ENCODE measurements around the gene ATP9A.
"Not testable (repeated sequence)": the region's sequence is repeated elsewhere in the genome, so short reads cannot be mapped to it uniquely, and the experiment has no call there.

ATP9A gene

DNA sequence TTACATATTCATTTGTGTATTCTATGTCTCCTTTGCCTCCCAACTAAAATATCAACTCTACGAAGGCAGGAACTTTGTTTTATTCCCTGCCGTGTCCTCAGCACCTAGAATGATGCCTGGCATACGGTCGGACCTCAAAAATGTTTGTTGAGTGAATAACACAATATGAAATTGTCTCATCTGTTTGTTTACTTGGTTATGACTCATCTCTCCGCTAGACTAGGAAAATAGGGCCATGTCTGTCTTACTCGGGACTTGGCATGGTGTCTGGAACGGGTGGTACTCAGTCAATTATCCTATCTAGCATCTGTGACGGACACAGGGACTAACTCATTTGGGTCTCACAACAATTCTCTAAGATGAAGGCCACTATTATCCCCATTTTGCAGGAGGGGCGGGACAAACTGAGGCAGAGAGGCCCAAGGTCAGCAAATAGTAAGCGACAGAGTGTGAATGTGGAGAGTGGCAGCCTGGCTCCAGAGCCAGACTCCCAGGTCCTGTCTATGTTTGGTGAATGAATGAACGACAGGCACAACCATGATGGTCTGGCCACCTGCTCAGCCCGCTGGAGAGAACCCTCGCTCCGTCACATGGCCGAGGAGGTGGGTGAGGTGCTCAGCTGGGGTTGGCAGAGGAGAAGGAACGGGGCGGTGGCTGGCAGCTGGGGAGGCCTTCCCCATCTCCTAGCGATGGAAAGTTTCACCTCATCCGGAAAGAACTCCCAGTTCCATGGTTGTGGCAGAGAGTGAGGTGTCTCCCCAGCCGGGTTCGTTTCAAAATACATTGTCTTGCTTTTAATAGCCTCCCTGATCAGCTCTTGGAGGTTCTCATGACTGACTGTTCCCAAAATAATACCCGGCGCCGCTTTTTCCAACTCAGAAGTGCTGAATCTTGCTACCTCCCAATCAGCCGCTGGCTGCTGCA lies 198.1 kb downstream of the ATP9A start:
- no peak for DNase-seq

DNA sequence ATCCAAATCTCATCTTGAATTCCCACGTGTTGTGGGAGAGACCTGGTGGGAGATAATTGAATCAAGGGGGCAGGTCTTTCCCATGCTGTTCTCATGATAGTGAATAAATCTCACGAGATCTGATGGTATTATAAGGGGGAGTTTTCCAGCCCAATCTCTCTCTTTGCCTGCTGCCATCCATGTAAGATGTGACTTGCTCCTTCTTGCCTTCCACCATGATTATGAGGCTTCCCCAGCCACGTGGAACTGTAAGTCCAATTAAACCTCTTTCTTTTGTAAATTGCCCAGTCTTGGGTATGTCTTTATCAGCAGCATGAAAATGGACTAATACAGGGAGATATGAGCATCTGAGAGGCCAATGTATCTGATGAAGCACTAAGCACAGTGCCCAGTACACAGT lies 199.7 kb downstream of the ATP9A start:
- not testable (repeated sequence) for DNase-seq

DNA sequence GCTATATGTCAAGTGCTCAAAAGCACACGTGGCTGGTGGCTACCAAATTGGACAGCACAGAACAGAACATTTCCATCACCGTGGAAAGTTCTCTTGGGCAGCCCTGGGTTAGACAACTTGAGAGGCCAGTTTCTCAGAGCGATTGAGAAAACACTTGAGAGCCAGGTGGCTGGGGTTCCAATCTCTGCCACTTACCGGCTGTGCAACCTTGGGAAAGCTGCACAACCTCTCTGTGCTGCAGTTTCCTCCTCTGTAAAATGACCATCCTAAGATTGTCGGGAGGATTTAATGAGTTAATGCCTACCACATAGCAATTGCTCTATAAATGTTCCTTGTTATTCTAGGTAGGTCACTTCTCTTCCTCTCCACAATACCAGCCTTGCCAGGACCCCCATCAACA lies 200.6 kb downstream of the ATP9A start:
- DNase-seq, result no peak

DNA sequence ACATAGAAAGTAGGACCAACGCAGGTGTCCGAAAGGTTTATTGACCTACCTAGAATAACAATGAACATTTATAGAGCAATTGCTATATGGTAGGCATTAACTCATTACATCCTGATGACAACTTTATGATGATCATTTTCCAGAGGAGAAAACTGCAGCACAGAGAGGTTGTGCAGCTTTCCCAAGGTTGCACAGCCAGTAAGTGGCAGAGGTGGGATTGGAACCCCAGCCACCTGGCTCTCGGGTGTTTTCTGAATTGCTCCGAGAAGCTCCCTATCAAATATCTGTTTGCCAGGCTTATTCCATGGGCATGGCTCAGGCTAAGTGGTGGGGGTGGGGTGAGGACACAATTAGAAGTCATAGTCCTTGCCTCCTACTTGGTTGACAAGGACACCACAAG lies 201.6 kb downstream of the ATP9A start:
- DNase-seq, result no peak

DNA sequence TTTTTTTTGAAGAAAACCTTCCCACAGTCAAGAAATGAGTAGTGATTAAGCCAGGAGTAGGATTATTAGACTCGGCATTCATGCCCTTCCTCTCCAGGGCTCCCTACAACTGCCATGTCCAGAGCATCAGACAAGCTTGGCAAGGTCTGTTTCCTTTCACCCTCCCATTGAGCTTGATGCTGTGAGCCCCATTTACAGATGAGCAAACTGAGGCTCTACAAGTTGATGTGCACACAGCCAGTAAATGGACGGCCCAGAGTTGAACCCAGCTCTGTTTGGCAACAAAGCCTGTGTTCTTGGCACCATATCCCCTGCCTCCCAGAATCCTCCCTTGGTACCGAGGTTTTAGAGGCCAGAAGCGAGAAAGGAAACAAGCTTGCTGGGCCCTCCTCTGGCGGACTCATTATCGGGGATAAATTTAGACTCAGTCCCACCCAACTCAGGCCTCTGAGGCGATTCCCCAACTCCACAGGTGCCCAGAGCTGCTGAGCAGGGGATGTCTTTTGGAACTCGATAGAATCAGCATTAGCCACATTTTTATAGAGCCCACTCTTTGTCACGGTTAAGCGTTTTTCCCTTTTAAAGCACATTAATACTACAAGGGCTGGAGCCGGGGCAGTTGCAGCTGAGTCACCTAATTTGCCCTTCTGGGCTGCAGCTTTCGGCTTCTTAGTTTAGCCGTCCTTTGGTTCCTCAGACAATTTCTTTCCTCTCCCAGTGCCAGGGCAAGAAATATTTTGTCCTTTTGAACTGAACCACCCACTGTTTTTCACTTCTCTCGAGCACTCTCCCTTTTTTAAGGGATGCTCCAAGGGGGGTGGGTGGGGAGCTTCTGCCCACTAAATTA lies 202.7 kb downstream of the ATP9A start:
- no peak for DNase-seq

DNA sequence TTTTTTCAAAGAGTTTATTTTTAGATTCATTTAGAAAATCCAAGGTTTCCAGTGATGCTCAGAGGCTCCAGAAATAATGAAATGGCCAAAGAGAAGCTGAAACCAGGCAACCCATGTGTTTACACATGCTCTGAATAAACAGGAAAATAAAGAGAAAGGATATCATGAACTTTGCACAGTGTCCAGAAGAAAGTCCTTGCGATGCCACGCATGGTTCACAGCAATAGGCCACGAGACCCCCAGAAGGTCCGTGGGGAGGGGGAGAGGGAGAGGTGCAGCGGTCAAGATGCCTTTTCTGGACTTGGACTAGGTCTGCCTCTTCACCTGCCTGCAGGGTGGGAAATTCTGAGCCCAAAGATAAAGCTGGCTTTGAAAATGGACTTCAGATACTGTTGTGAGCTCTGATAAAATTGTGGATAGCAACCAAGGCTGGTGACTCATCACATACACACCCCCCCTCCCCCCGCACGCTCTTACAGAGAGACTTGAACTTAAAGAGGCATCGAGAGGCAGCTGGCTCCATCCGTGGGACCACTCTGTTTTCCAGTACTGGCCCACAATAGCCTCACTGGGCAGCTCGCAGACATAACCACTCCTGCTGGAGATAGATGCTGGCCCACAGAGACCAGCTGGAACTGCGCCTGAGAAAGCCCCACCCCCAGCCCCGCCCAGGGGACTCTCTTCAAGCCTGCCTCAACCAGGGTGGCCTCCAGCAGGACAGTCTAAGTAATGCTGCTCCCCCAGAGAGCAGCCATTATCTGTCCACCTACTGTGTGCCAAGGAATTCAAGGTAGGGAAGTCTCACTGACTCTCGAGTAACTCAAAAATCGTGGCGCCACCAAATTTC lies 204.5 kb downstream of the ATP9A start:
- DNase-seq, result peak; percentile 84

DNA sequence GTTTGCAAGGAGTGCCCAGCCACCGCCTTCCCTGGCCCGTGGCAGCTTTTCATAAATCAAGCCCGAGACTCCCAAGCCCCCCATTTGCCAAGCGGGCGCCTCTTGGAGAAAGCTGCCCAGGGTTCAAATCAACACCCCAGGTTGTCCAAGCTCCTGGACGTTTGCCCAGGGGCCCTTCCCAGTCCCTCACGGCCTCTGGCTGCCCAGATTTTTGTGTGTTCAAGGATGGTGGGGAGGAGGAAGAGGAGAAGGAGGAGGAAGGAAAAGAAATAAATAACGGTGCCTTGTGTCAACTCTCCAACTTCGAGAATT lies 205.1 kb downstream of the ATP9A start:
- DNase-seq, result no peak

DNA sequence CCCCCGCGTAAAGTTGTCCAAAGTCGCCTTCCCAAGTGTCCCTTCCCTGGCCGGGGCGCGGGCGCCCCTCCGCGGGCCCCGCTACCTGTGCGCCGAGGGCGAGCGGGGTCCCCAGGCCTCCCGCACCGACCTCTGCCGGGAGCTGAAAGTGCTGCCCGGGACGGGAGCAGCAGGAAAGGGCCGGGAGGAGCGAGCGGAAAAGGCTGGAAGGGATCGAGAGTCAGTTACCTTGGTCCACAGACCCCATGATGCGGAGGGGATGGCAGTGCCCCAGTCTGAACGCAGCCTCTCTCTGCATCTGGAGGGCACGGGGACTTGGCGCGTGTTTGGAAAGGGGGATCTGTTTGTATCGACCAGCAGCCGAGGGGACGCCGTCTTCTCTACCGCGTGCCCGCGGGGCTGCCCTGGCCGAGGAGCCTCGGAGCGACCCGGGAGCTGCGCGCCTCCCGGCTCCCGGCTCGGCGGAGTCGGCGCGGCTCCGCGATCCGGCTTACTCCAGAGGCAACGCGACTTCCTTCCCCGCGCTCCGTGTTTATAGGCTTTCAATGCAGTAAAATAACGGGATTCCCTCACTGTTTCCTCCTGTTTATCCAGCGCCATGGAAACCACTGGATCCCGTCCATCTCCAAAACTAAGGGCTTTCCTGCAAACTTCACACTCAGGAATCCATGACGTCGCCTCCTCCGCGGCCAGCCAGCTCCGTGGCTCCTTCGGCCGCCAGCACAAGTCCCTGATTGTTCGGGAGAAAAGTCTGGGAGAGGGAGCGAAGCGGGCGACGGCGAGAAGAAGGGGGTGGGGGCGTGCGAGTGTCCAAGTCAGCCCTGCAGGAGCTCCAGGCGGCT lies 205.6 kb downstream of the ATP9A start:
- DNase-seq, result no peak

DNA sequence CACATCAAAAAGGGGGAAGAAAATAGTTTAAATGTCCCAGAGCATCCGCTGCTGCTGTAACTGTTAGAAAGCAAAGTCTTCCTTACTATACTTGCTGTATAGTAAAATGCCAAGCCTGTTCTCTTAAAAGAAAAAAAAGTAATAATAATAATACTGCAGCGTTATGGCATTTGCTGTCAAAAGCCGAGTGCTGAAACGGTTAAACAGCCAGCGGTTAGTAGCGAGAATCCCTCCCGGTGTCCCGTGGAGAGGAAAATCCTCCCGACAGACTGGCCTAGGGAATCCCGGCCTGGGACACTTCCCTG lies 206.2 kb downstream of the ATP9A start:
- no peak for DNase-seq

DNA sequence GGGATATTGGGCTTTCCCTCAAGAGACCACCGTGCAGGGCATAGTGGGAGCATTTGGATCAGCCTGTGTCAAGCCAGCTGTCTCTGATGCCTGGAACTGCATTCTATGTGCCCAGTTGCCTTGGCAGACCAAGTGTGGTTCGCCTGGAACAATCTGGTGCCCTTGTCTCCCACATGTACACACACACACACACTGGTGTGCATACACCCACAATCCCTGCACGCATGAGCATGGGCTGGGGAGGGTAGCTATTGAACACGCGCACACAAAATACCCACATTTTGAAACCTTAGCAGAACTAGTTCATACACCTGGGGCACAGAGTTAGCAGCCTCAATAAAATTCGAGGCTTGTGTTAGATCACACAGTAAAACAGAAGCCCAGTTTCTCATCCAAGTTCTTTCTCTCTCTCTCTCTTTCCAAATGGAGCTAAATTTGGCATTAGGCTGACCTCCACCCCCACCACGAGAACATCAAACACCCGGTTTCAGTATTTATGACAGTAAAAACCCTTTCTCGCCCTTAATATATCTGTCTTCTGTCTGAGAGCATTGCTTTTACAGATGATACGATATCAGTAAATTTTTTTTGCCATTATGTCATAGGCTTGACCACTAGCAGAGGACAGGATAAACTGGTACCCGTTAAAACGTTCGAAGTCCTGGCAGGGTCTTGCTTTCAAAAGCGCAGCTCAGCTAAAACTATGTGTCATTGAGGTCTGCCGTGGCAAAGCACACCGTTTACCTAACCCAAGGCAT lies 207.5 kb downstream of the ATP9A start:
- DNase-seq, result no peak

DNA sequence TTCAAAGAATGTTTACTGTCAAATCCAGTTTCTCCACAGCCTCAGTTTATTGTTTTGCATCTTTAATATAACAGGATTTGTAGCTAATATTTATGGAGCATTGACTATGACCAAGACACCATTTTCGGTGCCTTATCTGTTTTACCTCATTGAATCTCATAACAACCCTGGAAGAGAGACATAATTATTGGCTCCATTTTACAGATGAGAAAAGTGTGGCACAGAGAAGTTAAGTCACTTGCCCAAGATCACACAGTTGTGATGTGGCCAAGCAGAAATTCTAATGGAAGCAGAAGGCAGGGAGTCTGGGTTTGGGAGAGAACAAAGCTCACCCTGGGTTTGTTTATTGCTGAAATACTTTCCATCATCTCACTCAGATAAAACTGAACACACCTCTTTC lies 208.1 kb downstream of the ATP9A start:
- no peak for DNase-seq

DNA sequence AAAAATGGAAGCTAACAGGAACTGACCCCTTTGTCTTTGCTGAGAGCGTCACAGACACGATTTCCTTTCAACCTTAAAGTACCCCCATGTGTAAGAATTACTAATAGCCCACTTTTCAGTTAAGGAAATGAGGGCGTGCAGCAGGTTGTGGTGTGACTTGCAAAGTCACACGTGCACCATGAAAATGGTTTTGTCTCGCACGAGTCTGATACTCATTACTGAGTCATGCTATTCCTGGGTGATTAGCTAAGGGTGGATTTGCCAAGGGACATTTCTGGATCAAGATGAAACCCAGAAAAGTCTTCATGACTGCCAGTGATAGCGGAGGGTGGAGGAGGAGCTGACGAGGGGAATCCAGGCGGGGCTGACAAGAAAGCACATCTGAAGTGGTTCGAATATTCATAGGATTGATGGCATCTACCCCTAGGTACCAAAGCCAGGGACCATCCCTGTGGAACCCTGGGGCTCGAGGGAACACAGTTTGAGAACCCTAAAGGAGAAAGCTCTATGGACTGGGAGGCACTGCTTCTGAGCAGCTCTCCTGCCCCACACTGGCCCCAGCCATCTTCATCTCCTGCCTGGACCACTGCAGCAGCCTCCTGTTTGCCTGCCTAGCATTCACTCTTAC lies 213.5 kb downstream of the ATP9A start:
- no peak for DNase-seq

DNA sequence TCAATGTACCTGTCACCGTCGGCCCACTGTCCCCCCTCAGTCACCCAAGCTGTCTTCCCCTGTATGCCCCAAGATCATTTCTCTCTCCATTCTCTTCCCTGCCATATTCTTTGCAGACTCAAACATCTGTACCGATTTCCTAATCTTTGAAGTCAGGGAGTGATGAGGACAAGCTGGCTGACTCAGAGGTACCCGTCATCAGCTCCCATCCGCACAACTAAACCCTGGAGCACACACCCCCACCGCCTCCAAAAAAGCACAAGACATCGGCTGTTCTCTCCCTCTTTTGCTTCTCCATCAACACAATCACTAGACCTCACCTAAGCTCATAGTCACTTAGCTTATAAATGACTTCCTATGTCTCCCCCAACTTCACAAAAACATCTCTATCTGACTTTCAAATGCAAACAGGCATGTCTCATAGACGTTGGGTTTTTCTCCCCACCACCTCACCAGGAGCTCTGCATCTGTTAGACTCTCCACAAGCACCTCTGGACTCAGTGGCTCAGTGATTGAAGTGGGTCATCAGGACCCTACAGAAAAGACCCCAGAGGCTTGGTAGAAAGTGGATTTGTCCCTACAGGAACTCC lies 214.2 kb downstream of the ATP9A start:
- no peak for DNase-seq

DNA sequence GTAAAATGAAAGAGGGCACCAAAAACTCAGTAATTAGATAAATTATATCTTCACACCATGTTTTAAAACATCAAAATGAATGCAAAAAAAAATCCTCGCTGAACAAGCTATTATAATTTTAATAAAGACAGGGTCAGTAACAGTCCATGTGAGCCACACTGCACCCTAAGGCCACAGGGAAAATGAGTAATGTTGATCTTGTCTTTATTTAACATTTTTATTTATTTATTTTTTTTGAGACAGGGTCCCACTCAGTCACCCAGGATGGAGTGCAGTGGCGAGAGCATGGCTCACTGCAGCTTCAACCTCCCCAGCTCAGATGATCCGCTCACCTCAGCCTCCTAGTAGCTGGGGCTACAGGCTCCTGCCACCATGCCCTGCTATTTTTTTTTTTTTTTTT lies 217.0 kb downstream of the ATP9A start:
- DNase-seq, result no peak

DNA sequence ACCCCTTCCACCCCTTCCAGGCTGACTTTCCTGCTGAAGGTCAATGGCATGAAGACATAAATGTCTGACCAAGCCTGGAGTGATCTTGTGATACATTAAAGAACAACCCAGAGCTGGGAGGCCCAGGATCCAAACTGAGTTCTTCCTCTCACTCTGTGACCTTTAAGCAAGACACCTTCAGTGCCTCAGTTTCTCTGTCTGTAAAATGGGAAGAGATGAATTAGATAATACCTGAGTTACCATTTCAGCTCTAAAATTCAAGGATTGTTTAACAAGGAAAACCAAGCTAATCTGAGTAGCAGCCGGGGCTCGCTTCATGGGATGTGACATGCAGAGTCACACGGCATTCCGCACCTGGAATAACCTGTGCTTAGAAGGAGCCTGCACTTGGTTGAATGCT lies 218.7 kb downstream of the ATP9A start:
- DNase-seq, result no peak

DNA sequence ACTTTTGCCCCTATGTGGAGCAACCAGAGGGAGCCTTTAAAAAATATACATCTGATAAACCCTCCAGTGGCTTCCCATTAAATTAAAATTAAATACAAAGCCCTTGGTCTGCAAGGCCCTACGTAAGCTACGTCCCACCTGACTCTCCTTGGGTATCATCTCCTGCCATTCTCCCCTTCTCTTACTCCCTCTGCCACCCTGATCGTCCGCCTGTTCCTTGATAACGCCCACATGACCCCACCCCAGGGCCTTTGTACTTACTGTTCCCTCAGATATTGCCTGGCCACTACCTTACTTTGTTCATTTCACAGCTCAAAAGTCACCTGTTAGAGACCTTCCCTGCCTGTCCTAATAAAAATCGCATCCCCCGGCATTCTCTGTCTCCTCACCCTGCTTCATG lies 220.2 kb downstream of the ATP9A start:
- DNase-seq, result peak; percentile 83

All from hematopoietic multipotent progenitor cell treated with erythropoietin and hydrocortisone succinate and interleukin-3 and kit ligand, for 8 days (in vitro differentiated cells).